Measurements from ENCODE around the gene PRG3.

Gene PRG3

GRCh38 chr11:57380975-57381374, at the start of gene PRG3:
PRG3 (minus strand) TSS chr11:57381150; CDS start chr11:57380708, 442 bp downstream.
- no peak for DNase-seq (ENCODE audit: low read depth)

DNA sequence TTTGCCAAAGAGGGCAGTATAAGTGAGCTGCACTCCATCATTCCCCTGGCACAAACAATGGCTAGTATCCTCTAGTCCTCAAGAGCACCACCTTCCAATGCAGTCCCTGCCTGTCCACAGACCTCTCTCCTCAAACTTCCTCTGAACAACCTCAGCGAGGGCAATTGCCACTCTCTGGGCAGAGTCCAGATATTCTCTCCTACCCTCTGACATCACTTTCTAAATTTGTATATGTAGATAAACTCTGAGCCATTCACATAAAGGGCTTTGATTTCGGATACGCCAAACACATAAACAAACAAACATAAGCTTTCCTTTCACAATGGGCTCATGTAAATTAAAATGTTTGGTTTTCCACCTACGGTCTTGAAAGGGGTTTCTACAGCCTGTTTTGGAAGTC, 49.0 kb upstream of the PRG3 start:
- DNase-seq (ENCODE audit: low read depth): no peak

- DNase-seq (ENCODE audit: low read depth): no peak
Measured at GRCh38 chr11:57428643-57429042, 47.7 kb upstream of the PRG3 start.

- DNase-seq (ENCODE audit: low read depth): no peak
Measured at GRCh38 chr11:57427727-57428082, 46.8 kb upstream of the PRG3 start.

DNA sequence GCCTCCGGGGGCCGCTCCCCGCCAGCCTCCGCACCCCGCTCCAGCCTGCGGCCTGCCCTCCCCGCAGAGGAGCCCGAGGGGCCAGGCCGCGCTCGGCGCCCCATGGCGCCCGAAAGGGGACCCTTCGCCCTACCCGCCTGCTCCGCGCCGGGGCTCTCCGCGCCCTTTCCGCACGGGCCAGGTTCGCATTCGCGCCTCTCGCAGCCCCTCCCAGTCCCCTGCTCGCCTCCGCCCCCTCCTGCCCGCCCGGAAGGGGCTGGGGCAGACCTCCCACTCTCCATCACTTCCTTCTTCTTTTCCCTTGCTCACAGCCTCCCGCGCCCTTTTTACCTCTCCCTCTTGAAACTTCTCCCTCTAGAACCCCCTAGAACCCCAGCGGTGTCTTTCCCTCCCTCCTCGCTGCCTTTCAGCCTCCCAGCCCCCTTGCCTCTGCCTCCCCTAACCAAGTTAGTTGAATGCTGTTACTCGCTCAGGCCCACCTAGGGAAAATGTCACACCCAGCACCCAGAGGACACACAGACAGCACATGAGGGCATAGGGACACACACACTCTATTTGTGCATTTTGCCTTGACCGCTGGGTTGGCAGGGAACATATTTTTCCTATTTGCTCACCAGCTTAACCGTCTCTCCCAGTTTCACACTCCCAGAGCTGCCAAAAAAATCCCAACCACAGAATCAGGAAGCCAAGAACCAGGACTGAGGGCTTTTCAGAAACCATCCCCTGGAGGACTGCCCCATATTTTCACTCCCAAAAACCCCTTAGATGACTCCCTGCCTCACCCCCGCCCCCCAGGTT, 46.2 kb upstream of the PRG3 start, which contains the start of gene SLC43A3:
TSS of gene SLC43A3 (minus strand) at position 193 of the 798 bp plus-strand sequence. CDS start 949 bp downstream, outside the sequence.
- peak; percentile 45 for DNase-seq (ENCODE audit: low read depth)

DNA sequence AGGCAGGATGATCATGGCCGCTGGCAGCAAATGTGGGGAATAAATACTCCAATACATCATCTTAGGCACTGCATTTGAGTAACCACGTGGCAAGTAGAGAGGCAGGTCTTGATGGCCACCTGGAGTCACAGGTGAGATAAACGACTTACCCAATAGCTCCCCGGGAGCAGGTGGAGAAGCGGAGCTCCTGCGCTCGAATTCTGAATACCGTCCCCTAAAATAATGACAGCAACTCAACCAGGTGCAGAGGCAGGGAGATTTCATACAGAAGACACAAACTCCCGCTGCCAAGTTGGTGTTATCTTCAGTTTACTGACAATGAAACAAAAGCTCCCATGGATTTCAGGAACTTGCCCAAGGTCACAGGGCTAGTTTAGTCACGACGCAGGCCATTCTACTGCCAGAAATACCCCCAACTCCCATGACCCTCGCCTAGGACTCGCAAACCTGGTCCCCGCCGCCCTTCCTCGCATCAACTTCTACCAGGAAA, 45.5 kb upstream of the PRG3 start:
- DNase-seq (ENCODE audit: low read depth): no peak

GRCh38 chr11:57425565-57426438, 44.9 kb upstream of the PRG3 start:
- DNase-seq (ENCODE audit: low read depth): no peak

GRCh38 chr11:57424792-57425564, 44.0 kb upstream of the PRG3 start:
- DNase-seq (ENCODE audit: low read depth): peak; percentile 80

DNA sequence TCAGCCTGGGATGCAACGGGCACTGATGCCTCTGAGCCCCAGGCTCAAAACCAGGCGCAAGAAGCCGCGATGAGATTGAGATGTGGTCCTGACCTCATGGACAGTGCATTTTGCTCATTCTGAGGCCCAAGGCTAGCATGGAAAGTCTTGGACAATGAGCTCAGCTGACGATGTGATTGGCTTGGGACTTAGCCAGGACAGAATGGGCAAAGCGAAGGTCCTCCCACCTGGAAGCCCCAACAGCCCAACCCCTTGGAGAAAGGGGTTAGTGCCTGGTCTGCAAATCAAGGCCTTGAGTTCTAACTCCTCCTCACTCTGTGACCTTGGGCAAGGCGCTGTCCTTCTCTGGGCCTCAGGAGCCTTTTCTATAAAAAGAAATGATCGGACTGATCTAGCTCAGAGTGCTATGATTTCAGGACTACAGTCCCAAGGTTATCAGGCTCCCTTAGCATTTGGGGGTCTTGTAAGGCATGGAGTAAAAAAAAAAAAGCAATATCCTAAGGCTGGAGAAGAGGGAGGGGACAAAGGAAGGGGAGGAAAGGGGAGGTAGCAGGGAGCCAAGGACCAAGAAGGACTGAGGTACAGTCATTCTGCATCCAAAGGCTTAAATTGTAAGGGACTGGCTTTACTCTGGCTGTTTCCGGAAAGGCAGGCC, 43.3 kb upstream of the PRG3 start:
- no peak for DNase-seq (ENCODE audit: low read depth)

DNA sequence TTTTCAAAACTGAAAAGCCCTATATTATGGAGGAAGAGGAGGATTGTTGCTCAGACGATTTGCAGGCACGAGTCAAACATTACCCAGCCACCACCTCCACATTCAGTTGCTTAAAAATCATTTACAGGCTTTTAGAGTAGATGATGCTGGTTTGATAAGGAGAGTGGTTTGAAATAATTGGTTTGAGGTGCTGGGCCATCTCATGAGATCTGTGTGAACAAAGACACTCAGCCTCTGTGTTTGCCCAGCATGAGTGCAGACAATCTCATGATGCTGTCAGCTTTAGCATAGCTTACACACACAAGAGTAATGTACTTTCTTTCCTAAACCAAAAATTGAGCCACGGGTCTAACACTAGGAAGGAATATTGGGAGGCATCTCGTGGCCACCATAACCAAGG, 41.7 kb upstream of the PRG3 start:
- DNase-seq (ENCODE audit: low read depth): no peak

GRCh38 chr11:57421805-57422204, 40.9 kb upstream of the PRG3 start:
- no peak for DNase-seq (ENCODE audit: low read depth)

GRCh38 chr11:57421066-57421465, 40.1 kb upstream of the PRG3 start:
- no peak for DNase-seq (ENCODE audit: low read depth)

GRCh38 chr11:57419146-57419545, 38.2 kb upstream of the PRG3 start:
- DNase-seq (ENCODE audit: low read depth): no peak

GRCh38 chr11:57418131-57418530, 37.2 kb upstream of the PRG3 start:
- DNase-seq (ENCODE audit: low read depth): no peak

DNA sequence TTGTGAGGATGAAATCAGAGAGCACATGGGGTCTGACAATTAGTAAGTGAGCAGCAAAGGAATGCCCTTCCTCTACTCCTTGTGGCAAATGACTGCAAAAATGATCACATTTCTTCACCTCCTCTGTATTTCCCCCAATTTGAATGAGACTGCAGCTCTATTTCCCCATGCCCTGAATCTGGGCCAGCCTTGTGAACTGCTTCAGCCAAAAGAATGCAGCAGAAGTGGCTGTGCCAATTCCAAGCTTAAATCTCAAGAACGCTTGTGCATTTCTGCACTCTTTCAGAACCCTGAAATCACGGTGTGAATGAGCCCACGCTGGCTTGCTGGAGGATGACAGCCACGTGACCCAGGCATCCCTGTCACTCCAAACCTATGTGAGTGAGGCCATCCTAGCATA, 36.1 kb upstream of the PRG3 start:
- no peak for DNase-seq (ENCODE audit: low read depth)

GRCh38 chr11:57416436-57416835, 35.5 kb upstream of the PRG3 start:
- DNase-seq (ENCODE audit: low read depth): no peak

- DNase-seq (ENCODE audit: low read depth): no peak
Measured at GRCh38 chr11:57414612-57415212, 33.8 kb upstream of the PRG3 start.

GRCh38 chr11:57413681-57414080, 32.7 kb upstream of the PRG3 start:
- no peak for DNase-seq (ENCODE audit: low read depth)

GRCh38 chr11:57410287-57410686, 29.3 kb upstream of the PRG3 start:
- no peak for DNase-seq (ENCODE audit: low read depth)

DNA sequence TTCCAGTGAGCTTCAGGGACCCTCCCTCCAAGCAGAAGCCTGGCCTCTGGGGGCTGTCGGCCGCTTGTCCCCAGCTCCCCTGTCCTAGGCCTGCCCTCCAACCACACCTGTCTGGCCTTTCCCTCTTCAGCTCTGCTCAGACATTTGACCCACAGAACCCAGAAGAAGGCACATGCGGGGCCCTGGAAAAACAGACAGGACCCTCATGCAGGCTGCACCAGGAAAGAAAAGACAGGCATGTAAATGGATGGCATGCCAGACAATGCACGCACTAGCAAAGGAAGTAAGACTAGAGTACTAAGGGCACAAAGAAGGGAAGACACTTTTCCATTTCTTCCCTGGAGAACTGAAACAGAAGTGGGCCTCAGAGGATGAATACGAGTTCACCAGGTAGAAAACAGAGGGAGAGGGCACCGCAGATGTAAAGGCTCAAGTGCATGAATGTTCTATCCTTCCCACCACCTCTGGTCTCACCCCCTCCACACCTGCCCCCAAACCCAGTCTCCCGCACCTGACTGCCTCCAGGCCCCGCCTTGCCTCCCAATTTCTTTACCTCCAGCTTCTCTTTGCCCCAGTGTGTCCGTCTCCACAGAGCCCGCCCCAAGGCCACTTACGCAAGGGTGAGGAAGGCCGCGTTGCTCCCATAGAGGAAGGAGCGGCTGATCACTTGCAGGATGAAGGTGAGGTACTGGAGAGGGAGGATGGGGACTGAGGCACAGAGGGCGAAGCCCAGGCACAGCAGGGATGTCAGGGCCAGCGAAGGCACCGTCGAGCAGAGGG, 28.6 kb upstream of the PRG3 start:
- no peak for DNase-seq (ENCODE audit: low read depth)
